Cardiac septum (tissue), 1 donor: ENCODE measurements around the gene PPFIBP1. TPM values are rescaled to one million over a fixed set of nuclear protein-coding genes. Genes with fewer than 3 reads are reported as not detected.
"Not testable (repeated sequence)": the region's sequence is repeated elsewhere in the genome, so short reads cannot be mapped to it uniquely, and the experiment has no call there.

Experiments used
- DNase-seq: peaks from one replicate; pipeline ENCODE4 v3.0.0-alpha.2; 2020; ENCODE audit warnings: low spot score
- intact Hi-C: fragments of 100-400 bp; cut with DNase I; formaldehyde crosslinking; loops from one replicate; pipeline ENCODE4 v1.14.0; 2022
- total RNA-seq: library from RNA; stranded (reverse); fragmentation: NEBNext Ultra II Directional; extraction: Animal tissue kit (Norgen Biotek cat#: 25700); gene quantifications from one replicate; pipeline ENCODE4 v1.2.1, GENCODE V29; 2021
- donor health status: DM: no; HTN: no; CAD: no.

Gene PPFIBP1
- total RNA-seq, 1 donor from 2014 or later: 219 TPM

GRCh38 chr12:27614386-27614785, 90.4 kb downstream of the PPFIBP1 start:
- DNase-seq: no peak
- intact Hi-C loops: no loop called here

GRCh38 chr12:27614866-27615265, 90.9 kb downstream of the PPFIBP1 start:
- DNase-seq: no peak
- intact Hi-C loops: no loop called here

- intact Hi-C loops: no loop called here
- DNase-seq: no peak
These were observed 91.4 kb downstream of the PPFIBP1 start for GRCh38 chr12:27615331-27615891.

- no peak for DNase-seq
- intact Hi-C loops: no loop called here
These were observed 92.5 kb downstream of the PPFIBP1 start for GRCh38 chr12:27616356-27617142.

GRCh38 chr12:27618836-27619235, 94.8 kb downstream of the PPFIBP1 start:
- intact Hi-C loops: no loop called here

GRCh38 chr12:27619308-27619707, 95.3 kb downstream of the PPFIBP1 start:
- intact Hi-C loops: no loop called here
- no peak for DNase-seq

More at GRCh38 chr12:27618836-27619235, 94.8 kb downstream of the PPFIBP1 start:
- DNase-seq: no peak

GRCh38 chr12:27620121-27620520, 96.1 kb downstream of the PPFIBP1 start:
- intact Hi-C loops: no loop called here
- no peak for DNase-seq

GRCh38 chr12:27622436-27623195, 98.6 kb downstream of the PPFIBP1 start:
- DNase-seq: no peak
- intact Hi-C loops: no loop called here

GRCh38 chr12:27623645-27624044, 99.6 kb downstream of the PPFIBP1 start:
- intact Hi-C loops: no loop called here
- DNase-seq: no peak

GRCh38 chr12:27624586-27624985, 100.6 kb downstream of the PPFIBP1 start:
- DNase-seq: no peak

GRCh38 chr12:27627123-27627852, 103.3 kb downstream of the PPFIBP1 start:
- intact Hi-C loops: no loop called here
- DNase-seq: no peak

More at GRCh38 chr12:27624586-27624985, 100.6 kb downstream of the PPFIBP1 start:
- intact Hi-C loops: no loop called here

- DNase-seq, intact Hi-C loops: not testable (repeated sequence)
These were observed 104.0 kb downstream of the PPFIBP1 start for GRCh38 chr12:27627853-27628469.

GRCh38 chr12:27630219-27630618, 106.2 kb downstream of the PPFIBP1 start:
- intact Hi-C loops: loop anchor here (5.0 to 10.0 kb wide), 2 partner anchors 55 to 198 kb away; no protein-coding TSS in a partner anchor
- not testable (repeated sequence) for DNase-seq

- no peak for DNase-seq
- intact Hi-C loops: loop anchor here (5.0 to 10.0 kb wide), 2 partner anchors 57 to 199 kb away; no protein-coding TSS in a partner anchor
These were observed 107.4 kb downstream of the PPFIBP1 start for GRCh38 chr12:27631365-27631764.

GRCh38 chr12:27631813-27632491, 107.9 kb downstream of the PPFIBP1 start:
- DNase-seq: no peak
- intact Hi-C loops: loop anchor here (5.0 to 10.0 kb wide), 2 partner anchors 57 to 200 kb away; no protein-coding TSS in a partner anchor

- DNase-seq: no peak
- intact Hi-C loops: loop anchor here (2.0 to 10.0 kb wide), 2 partner anchors 61 to 111 kb away; partner anchors contain the start of gene PPFIBP1
These were observed 111.5 kb downstream of the PPFIBP1 start for GRCh38 chr12:27635349-27635972.

- not testable (repeated sequence) for DNase-seq
- intact Hi-C loops: loop anchor here (10.0 kb wide), 1 partner anchor 62 kb away; no protein-coding TSS in a partner anchor
These were observed 112.6 kb downstream of the PPFIBP1 start for GRCh38 chr12:27636569-27636968.

- DNase-seq: no peak
- intact Hi-C loops: loop anchor here (10.0 kb wide), 1 partner anchor 63 kb away; no protein-coding TSS in a partner anchor
These were observed 113.5 kb downstream of the PPFIBP1 start for GRCh38 chr12:27637524-27637923.
